ENCODE measurements around the gene RPS16. TPM values are rescaled to one million over a fixed set of nuclear protein-coding genes. Genes with fewer than 3 reads are reported as not detected.
A peak's percentile ranks its signal among the peaks of the same experiment; 100 is the strongest.

RPS16 gene
- total and polyA plus RNA-seq, 9 of the 15 experiments (the other 6 are each of a cell fraction or from before 2014, with no cell fraction given), result 82.6 to 3,671 (median 2,204) TPM

GRCh38 chr19:39385629-39386411, 49.9 kb downstream of the RPS16 start:
- ChIA-PET POLR2A (interaction anchor here (0.7 kb wide), 2 partner anchors 82 to 156 kb away, joined by 3 read pairs; no protein-coding TSS in a partner anchor), CTCF (ENCODE audit: low intra/inter-chr PET ratio) (no interaction called here)
- DNase-seq (ENCODE audit: extremely low read depth in 1 of 4, low spot score in 3 of 4), result peak in 1 of 4 experiments; percentile 9
- H4K20me1 ChIP-seq (replicated peaks; ENCODE audit: control insufficient read depth, insufficient read depth, low read length), result peaks cover 30% of the 10 kb centered on the region
- FAIRE-seq, result no peak
- H3K9me3 ChIP-seq (replicated peaks; ENCODE audit: control insufficient read depth, insufficient read depth, low read depth, low read length), result no peaks in the 10 kb centered on the region
- no peak overlapping the region for H3K27ac ChIP-seq (ENCODE audit: extremely low read depth, low read depth, low read length)
- no peak overlapping the region for H3K4me2 ChIP-seq (ENCODE audit: insufficient read depth, low read length)
- in situ Hi-C loops (cut with MboI), result no loop called here
- TSS peak; percentile 85 for BruUV-seq (replicated peaks)
- H3K27me3 ChIP-seq (ENCODE audit: control insufficient read depth in 2 of 2, insufficient read depth in 2 of 2, low read length in 2 of 2), result no peaks in the 10 kb centered on the region
- H3K4me1 ChIP-seq (replicated peaks in 1 of 2; ENCODE audit: control insufficient read depth in 2 of 2, insufficient read depth in 2 of 2, low read length in 2 of 2), result peaks cover 22 to 27% of the 10 kb centered on the region in 2 experiments
- 86% methylated on average over 17 of the region's 20 CpGs for WGBS (ENCODE audit: insufficient coverage, low coverage, missing lambda C conversion rate)
- H3K9ac ChIP-seq (ENCODE audit: insufficient read depth in 1 of 2, low read depth in 2 of 2, low read length in 2 of 2), result peak overlapping the region in 1 of 2 experiments; percentile 38; a peak in 2 of 4 replicates
- H3K9me1 ChIP-seq (ENCODE audit: control insufficient read depth, insufficient read depth, low read length), result peaks cover 7% of the 10 kb centered on the region
- intact Hi-C loops (cut with micrococcal nuclease), result no loop called here
- no peak for ATAC-seq
- no peak overlapping the region for H3K4me3 ChIP-seq
- no peak overlapping the region for H2AFZ ChIP-seq (ENCODE audit: low read depth, low read length)
- H3K36me3 ChIP-seq (ENCODE audit: control insufficient read depth, insufficient read depth, low read length), result peaks cover 90% of the 10 kb centered on the region
- peaks cover 15% of the 10 kb centered on the region for H3K79me2 ChIP-seq (ENCODE audit: control insufficient read depth, insufficient read depth, low read length)
- TF ChIP-seq CHD1 (IDR thresholded peaks at IDR 0.05; ENCODE audit: low read length), result no peak
- TF ChIP-seq ZBTB9 (CRISPR knock-in tag; IDR thresholded peaks at IDR 0.05), result no peak
- TF ChIP-seq NELFE (IDR thresholded peaks at IDR 0.05; ENCODE audit: insufficient read depth, insufficient read length), result no peak
- no peak for TF ChIP-seq FOSL1 (tag; conservative IDR thresholded peaks at IDR 0.05)
- no peak for TF ChIP-seq TSC22D4 (tag; IDR thresholded peaks at IDR 0.05)
- no peak for TF ChIP-seq DPF2 (IDR thresholded peaks at IDR 0.05)
- TF ChIP-seq JUNB (CRISPR knock-in tag; conservative IDR thresholded peaks at IDR 0.05), result no peak
- TF ChIP-seq, protein P1, sequence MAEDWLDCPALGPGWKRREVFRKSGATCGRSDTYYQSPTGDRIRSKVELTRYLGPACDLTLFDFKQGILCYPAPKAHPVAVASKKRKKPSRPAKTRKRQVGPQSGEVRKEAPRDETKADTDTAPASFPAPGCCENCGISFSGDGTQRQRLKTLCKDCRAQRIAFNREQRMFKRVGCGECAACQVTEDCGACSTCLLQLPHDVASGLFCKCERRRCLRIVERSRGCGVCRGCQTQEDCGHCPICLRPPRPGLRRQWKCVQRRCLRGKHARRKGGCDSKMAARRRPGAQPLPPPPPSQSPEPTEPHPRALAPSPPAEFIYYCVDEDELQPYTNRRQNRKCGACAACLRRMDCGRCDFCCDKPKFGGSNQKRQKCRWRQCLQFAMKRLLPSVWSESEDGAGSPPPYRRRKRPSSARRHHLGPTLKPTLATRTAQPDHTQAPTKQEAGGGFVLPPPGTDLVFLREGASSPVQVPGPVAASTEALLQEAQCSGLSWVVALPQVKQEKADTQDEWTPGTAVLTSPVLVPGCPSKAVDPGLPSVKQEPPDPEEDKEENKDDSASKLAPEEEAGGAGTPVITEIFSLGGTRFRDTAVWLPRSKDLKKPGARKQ (CRISPR knock-in tag; IDR thresholded peaks at IDR 0.05), result no peak
- TF ChIP-seq CHD4 (IDR thresholded peaks at IDR 0.05; ENCODE audit: insufficient read depth, insufficient replicate concordance, low read depth, low read length, poor library complexity, severe bottlenecking), result no peak
- no peak for TF ChIP-seq TARDBP (IDR thresholded peaks at IDR 0.05)
- TF ChIP-seq TAF7 (tag; IDR thresholded peaks at IDR 0.05), result no peak
- TF ChIP-seq ZBTB33 (CRISPR knock-in tag; IDR thresholded peaks at IDR 0.05), result peak; percentile 55
- no peak for TF ChIP-seq ETS1 (conservative IDR thresholded peaks at IDR 0.05; ENCODE audit: control insufficient read depth, low read depth, low read length)
- TF ChIP-seq KDM2B (CRISPR knock-in tag; IDR thresholded peaks at IDR 0.05), result no peak
- TF ChIP-seq KLF16 (IDR thresholded peaks at IDR 0.05), result no peak
- TF ChIP-seq DACH1 (IDR thresholded peaks at IDR 0.05; ENCODE audit: partially characterized antibody), result no peak
- no peak for TF ChIP-seq ZBTB17 (CRISPR knock-in tag; IDR thresholded peaks at IDR 0.05)

Data from K562 (cell line).